IgD-negative memory B cell (primary cell): ENCODE measurements around the gene LPXN. TPM values are rescaled to one million over a fixed set of nuclear protein-coding genes. Genes with fewer than 3 reads are reported as not detected.

Source experiments
- H3K27ac Mint-ChIP-seq, 3 donors: one replicate each; pipeline ENCODE4 v1.8.0; 2020 to 2022; ENCODE audit warnings: mild to moderate bottlenecking in 3 of 3, mixed read lengths in 3 of 3, moderate library complexity in 1 of 3
- H3K27me3 Mint-ChIP-seq: one replicate; pipeline ENCODE4 v1.8.0; 2021; ENCODE audit warnings: mixed read lengths
- H3K36me3 Mint-ChIP-seq: one replicate; pipeline ENCODE4 v1.8.0; 2020; ENCODE audit warnings: mild to moderate bottlenecking, mixed read lengths
- H3K4me1 Mint-ChIP-seq, 3 donors: one replicate each; pipeline ENCODE4 v1.8.0; 2020 to 2022; ENCODE audit warnings: mixed read lengths in 3 of 3, mild to moderate bottlenecking in 1 of 3
- H3K4me3 Mint-ChIP-seq, 4 donors: one replicate each; pipeline ENCODE4 v1.8.0; 2020 to 2022; ENCODE audit warnings: mild to moderate bottlenecking in 4 of 4, mixed read lengths in 4 of 4, moderate library complexity in 3 of 4
- H3K9me3 Mint-ChIP-seq, 3 donors: one replicate each; pipeline ENCODE4 v1.8.0; 2020 to 2021; ENCODE audit warnings: mixed read lengths in 3 of 3, mild to moderate bottlenecking in 1 of 3
- polyA plus RNA-seq: library from polyadenylated mRNA; unstranded; fragments of 300-500 nt; fragmentation: Illumina TruSeq; gene quantifications from one replicate; pipeline ENCODE4 v1.2.3, GENCODE V29; 2021

LPXN gene
- polyA plus RNA-seq, 1 donor from 2014 or later: 141 TPM

- Mint-ChIP-seq H3K4me3 (peak overlapping the region in 1 of 4 donors; percentile 67), H3K27me3 (no peaks in the 10 kb centered on the region), H3K4me1 (peaks cover 0 to 4% (median 0%) of the 10 kb centered on the region in 3 donors), H3K27ac (no peak overlapping the region), H3K9me3 (no peaks in the 10 kb centered on the region), H3K36me3 (no peaks in the 10 kb centered on the region)
Measured at GRCh38 chr11:58513747-58514367, 61.8 kb downstream of the LPXN start.

- H3K27me3 Mint-ChIP-seq: no peaks in the 10 kb centered on the region
- no peak overlapping the region for H3K27ac Mint-ChIP-seq
- H3K36me3 Mint-ChIP-seq: peaks cover 6% of the 10 kb centered on the region
- no peaks in the 10 kb centered on the region for H3K9me3 Mint-ChIP-seq
- no peak overlapping the region for H3K4me3 Mint-ChIP-seq
- peaks cover 6 to 11% (median 9%) of the 10 kb centered on the region in 3 donors for H3K4me1 Mint-ChIP-seq
Measured at GRCh38 chr11:58511636-58512035, 64.0 kb downstream of the LPXN start.

- no peaks in the 10 kb centered on the region for H3K27me3 Mint-ChIP-seq
- H3K4me1 Mint-ChIP-seq: peaks cover 8 to 16% (median 10%) of the 10 kb centered on the region in 3 donors
- H3K9me3 Mint-ChIP-seq: no peaks in the 10 kb centered on the region
- peaks cover 6% of the 10 kb centered on the region for H3K36me3 Mint-ChIP-seq
- H3K4me3 Mint-ChIP-seq: no peak overlapping the region
- no peak overlapping the region for H3K27ac Mint-ChIP-seq
Measured at GRCh38 chr11:58509748-58510147, 65.9 kb downstream of the LPXN start.

- Mint-ChIP-seq H3K9me3 (no peaks in the 10 kb centered on the region), H3K36me3 (peaks cover 6% of the 10 kb centered on the region), H3K4me3 (no peak overlapping the region), H3K4me1 (peaks cover 8 to 16% (median 11%) of the 10 kb centered on the region in 3 donors), H3K27me3 (no peaks in the 10 kb centered on the region), H3K27ac (no peak overlapping the region)
Measured at GRCh38 chr11:58508814-58509213, 66.8 kb downstream of the LPXN start.

GRCh38 chr11:58508005-58508404 is 67.7 kb downstream of the LPXN start, which contains the start of gene OR5B21:
Gene OR5B21, minus strand, starts transcription at chr11:58508105. Its CDS starts 0 bp downstream, at chr11:58508105.
- Mint-ChIP-seq H3K4me1 (peaks cover 12 to 20% (median 16%) of the 10 kb centered on the region in 3 donors), H3K27ac (peak within 1 kb of the TSS in 1 of 3 donors; percentile 18), H3K36me3 (peaks cover 6% of the 10 kb centered on the region), H3K4me3 (peak within 1 kb of the TSS in 1 of 4 donors; percentile 4), H3K9me3 (no peaks in the 10 kb centered on the region), H3K27me3 (no peaks in the 10 kb centered on the region)

- H3K9me3 Mint-ChIP-seq: no peaks in the 10 kb centered on the region
- H3K4me1 Mint-ChIP-seq: peaks cover 12 to 20% (median 16%) of the 10 kb centered on the region in 3 donors
- H3K27me3 Mint-ChIP-seq: no peaks in the 10 kb centered on the region
- no peak overlapping the region for H3K27ac Mint-ChIP-seq
- H3K4me3 Mint-ChIP-seq: peak overlapping the region in 1 of 4 donors; percentile 4
- peaks cover 6% of the 10 kb centered on the region for H3K36me3 Mint-ChIP-seq
Measured at GRCh38 chr11:58507355-58507754, 68.3 kb downstream of the LPXN start.

- H3K4me3 Mint-ChIP-seq: peak overlapping the region in 1 of 4 donors; percentile 4
- H3K4me1 Mint-ChIP-seq: peaks cover 12 to 20% (median 16%) of the 10 kb centered on the region in 3 donors
- H3K27me3 Mint-ChIP-seq: no peaks in the 10 kb centered on the region
- H3K9me3 Mint-ChIP-seq: no peaks in the 10 kb centered on the region
- H3K36me3 Mint-ChIP-seq: peaks cover 6% of the 10 kb centered on the region
- H3K27ac Mint-ChIP-seq: peak overlapping the region in 1 of 3 donors; percentile 18
Measured at GRCh38 chr11:58506935-58507334, 68.7 kb downstream of the LPXN start.

GRCh38 chr11:58505849-58506248 is 69.8 kb downstream of the LPXN start:
- H3K27me3 Mint-ChIP-seq: no peaks in the 10 kb centered on the region
- no peaks in the 10 kb centered on the region for H3K9me3 Mint-ChIP-seq
- H3K27ac Mint-ChIP-seq: no peak overlapping the region
- peaks cover 6% of the 10 kb centered on the region for H3K36me3 Mint-ChIP-seq
- peaks cover 12 to 20% (median 16%) of the 10 kb centered on the region in 3 donors for H3K4me1 Mint-ChIP-seq
- H3K4me3 Mint-ChIP-seq: no peak overlapping the region

GRCh38 chr11:58504232-58504631 is 71.4 kb downstream of the LPXN start:
- Mint-ChIP-seq H3K4me3 (no peak overlapping the region), H3K27me3 (no peaks in the 10 kb centered on the region), H3K27ac (peak overlapping the region in 1 of 3 donors; percentile 9), H3K36me3 (peaks cover 6% of the 10 kb centered on the region), H3K9me3 (no peaks in the 10 kb centered on the region), H3K4me1 (peaks cover 12 to 20% (median 16%) of the 10 kb centered on the region in 3 donors)

- H3K4me3 Mint-ChIP-seq: no peak overlapping the region
- H3K36me3 Mint-ChIP-seq: peaks cover 6% of the 10 kb centered on the region
- H3K9me3 Mint-ChIP-seq: no peaks in the 10 kb centered on the region
- no peaks in the 10 kb centered on the region for H3K27me3 Mint-ChIP-seq
- H3K4me1 Mint-ChIP-seq: peaks cover 12 to 20% (median 16%) of the 10 kb centered on the region in 3 donors
- H3K27ac Mint-ChIP-seq: peak overlapping the region in 1 of 3 donors; percentile 13
Measured at GRCh38 chr11:58503361-58503856, 72.2 kb downstream of the LPXN start.

GRCh38 chr11:58502004-58502403 is 73.7 kb downstream of the LPXN start:
- no peaks in the 10 kb centered on the region for H3K9me3 Mint-ChIP-seq
- H3K27me3 Mint-ChIP-seq: no peaks in the 10 kb centered on the region
- no peak overlapping the region for H3K27ac Mint-ChIP-seq
- H3K4me3 Mint-ChIP-seq: no peak overlapping the region
- peaks cover 9 to 17% (median 11%) of the 10 kb centered on the region in 3 donors for H3K4me1 Mint-ChIP-seq
- peaks cover 2% of the 10 kb centered on the region for H3K36me3 Mint-ChIP-seq

GRCh38 chr11:58498464-58498863 is 77.2 kb downstream of the LPXN start:
- Mint-ChIP-seq H3K27ac (no peak overlapping the region), H3K36me3 (peaks cover 2% of the 10 kb centered on the region), H3K4me3 (no peak overlapping the region), H3K9me3 (no peaks in the 10 kb centered on the region), H3K27me3 (no peaks in the 10 kb centered on the region), H3K4me1 (peaks cover 2 to 3% (median 3%) of the 10 kb centered on the region in 3 donors)

- no peaks in the 10 kb centered on the region for H3K9me3 Mint-ChIP-seq
- no peak overlapping the region for H3K27ac Mint-ChIP-seq
- H3K4me3 Mint-ChIP-seq: no peak overlapping the region
- no peaks in the 10 kb centered on the region for H3K27me3 Mint-ChIP-seq
- peaks cover 2% of the 10 kb centered on the region for H3K36me3 Mint-ChIP-seq
- no peaks in the 10 kb centered on the region for H3K4me1 Mint-ChIP-seq
Measured at GRCh38 chr11:58497951-58498350, 77.7 kb downstream of the LPXN start.

GRCh38 chr11:58495906-58496305 is 79.8 kb downstream of the LPXN start:
- H3K4me1 Mint-ChIP-seq: no peaks in the 10 kb centered on the region
- no peak overlapping the region for H3K4me3 Mint-ChIP-seq
- H3K36me3 Mint-ChIP-seq: peaks cover 2% of the 10 kb centered on the region
- H3K9me3 Mint-ChIP-seq: no peaks in the 10 kb centered on the region
- H3K27ac Mint-ChIP-seq: peak overlapping the region in 1 of 3 donors; percentile 15
- no peaks in the 10 kb centered on the region for H3K27me3 Mint-ChIP-seq

- Mint-ChIP-seq H3K9me3 (no peaks in the 10 kb centered on the region), H3K36me3 (peaks cover 2% of the 10 kb centered on the region), H3K4me1 (no peaks in the 10 kb centered on the region), H3K27me3 (no peaks in the 10 kb centered on the region), H3K4me3 (no peak overlapping the region), H3K27ac (no peak overlapping the region)
Measured at GRCh38 chr11:58494101-58494500, 81.6 kb downstream of the LPXN start.

- Mint-ChIP-seq H3K36me3 (peaks cover 2% of the 10 kb centered on the region), H3K4me1 (no peaks in the 10 kb centered on the region), H3K4me3 (no peak overlapping the region), H3K9me3 (no peaks in the 10 kb centered on the region), H3K27me3 (no peaks in the 10 kb centered on the region), H3K27ac (no peak overlapping the region)
Measured at GRCh38 chr11:58493676-58494075, 82.0 kb downstream of the LPXN start.
